HG02678 (cell line): ENCODE data around the gene ATRIP.

ENCODE experiments used
- ATAC-seq: cut with Tn5 transposase; IDR thresholded peaks from one replicate; pipeline ENCODE4 v1.9.1; 2021; ENCODE audit warnings: mild to moderate bottlenecking, moderate library complexity; ENCODE audit not compliant: unreplicated experiment

The ATRIP gene

GRCh38 chr3:48409291-48410201 is 37.0 kb upstream of the ATRIP start:
- ATAC-seq: no peak

- ATAC-seq: no peak
Observed at GRCh38 chr3:48410205-48411040, 36.1 kb upstream of the ATRIP start.

- ATAC-seq: no peak
Observed at GRCh38 chr3:48411041-48411588, 35.4 kb upstream of the ATRIP start.

GRCh38 chr3:48411606-48412374 is 34.7 kb upstream of the ATRIP start:
- ATAC-seq: no peak

GRCh38 chr3:48412375-48413001 is 34.0 kb upstream of the ATRIP start:
- ATAC-seq: no peak

GRCh38 chr3:48413086-48413485 is 33.5 kb upstream of the ATRIP start:
- ATAC-seq: no peak

GRCh38 chr3:48413611-48414010 is 32.9 kb upstream of the ATRIP start:
- no peak for ATAC-seq

GRCh38 chr3:48414376-48415250 is 31.9 kb upstream of the ATRIP start:
- ATAC-seq: no peak

- ATAC-seq: no peak
Observed at GRCh38 chr3:48415251-48415953, 31.1 kb upstream of the ATRIP start.

GRCh38 chr3:48416091-48416505 is 30.4 kb upstream of the ATRIP start:
- ATAC-seq: no peak

- no peak for ATAC-seq
Observed at GRCh38 chr3:48416546-48416945, 30.0 kb upstream of the ATRIP start.

- ATAC-seq: no peak
Observed at GRCh38 chr3:48417529-48418108, 28.9 kb upstream of the ATRIP start.

- no peak for ATAC-seq
Observed at GRCh38 chr3:48418140-48418539, 28.4 kb upstream of the ATRIP start.

- ATAC-seq: no peak
Observed at GRCh38 chr3:48418651-48419050, 27.9 kb upstream of the ATRIP start.

GRCh38 chr3:48419149-48419548 is 27.4 kb upstream of the ATRIP start:
- no peak for ATAC-seq

GRCh38 chr3:48419597-48419996 is 26.9 kb upstream of the ATRIP start:
- ATAC-seq: no peak

- no peak for ATAC-seq
Observed at GRCh38 chr3:48420561-48420960, 26.0 kb upstream of the ATRIP start.

- no peak for ATAC-seq
Observed at GRCh38 chr3:48422272-48422671, 24.3 kb upstream of the ATRIP start.
